Mucosa of descending colon (tissue), 3 donors: ENCODE results near the gene ENOX1. TPM values are rescaled to one million over a fixed set of nuclear protein-coding genes. Genes with fewer than 3 reads are reported as not detected.

ENCODE experiments used
- ATAC-seq: fragments of 200-7000 bp; cut with Tn5 transposase; one replicate; pipeline ENCODE4 v1.9.1; 2020; ENCODE audit warnings: mild to moderate bottlenecking, moderate library complexity
- DNase-seq, 3 donors: peaks; one replicate each; pipeline ENCODE4 v3.0.0-alpha.2; 2020
- H3K36me3 ChIP-seq: fragments of 200-600 bp; one replicate; pipeline ENCODE4 v1.8.0; 2021; ENCODE audit warnings: low read depth, mild to moderate bottlenecking
- H3K4me1 ChIP-seq: fragments of 200-600 bp; one replicate; pipeline ENCODE4 v1.8.0; 2021; ENCODE audit warnings: low read depth, mild to moderate bottlenecking
- H3K4me3 ChIP-seq: fragments of 200-600 bp; one replicate; pipeline ENCODE4 v1.8.0; 2021; ENCODE audit warnings: mild to moderate bottlenecking
- H3K9me3 ChIP-seq: fragments of 200-600 bp; one replicate; pipeline ENCODE4 v1.8.0; 2021; ENCODE audit warnings: mild to moderate bottlenecking
- intact Hi-C, 2 donors: fragments of 100-400 bp; cut with DNase I in 1 of 2; cut with micrococcal nuclease in 1 of 2; formaldehyde crosslinking; loops; one replicate each; pipeline versions ENCODE4 v1.11.0 to v1.11.1; 2022; cut with DNase I, micrococcal nuclease
- total RNA-seq, 3 donors: library from RNA; stranded (reverse); fragmentation: NEBNext Ultra II Directional in 2 of 3; extraction: Animal tissue kit (Norgen Biotek cat#: 25700) in 2 of 3; gene quantifications; one replicate each; pipeline versions ENCODE4 v1.2.1 to v1.2.4, GENCODE V29; 2021 to 2023
- TF ChIP-seq, protein P1 (sequence below): fragments of 200-600 bp; IDR thresholded peaks from one replicate; pipeline ENCODE4 v1.8.0; 2022; ENCODE audit warnings: antibody characterized with exemption, mild to moderate bottlenecking
- donor health status: DM: no; HTN: no; CAD: no; lungs with moderate emphysema.
- donor health status: DM: no; HTN: no; CAD: no.
- donor health status: DM: no; HTN: yes; CAD: no.

ENOX1 gene
- total RNA-seq, 3 donors from 2014 or later, result 0.35 to 9.8 (median 1.2) TPM

DNA sequence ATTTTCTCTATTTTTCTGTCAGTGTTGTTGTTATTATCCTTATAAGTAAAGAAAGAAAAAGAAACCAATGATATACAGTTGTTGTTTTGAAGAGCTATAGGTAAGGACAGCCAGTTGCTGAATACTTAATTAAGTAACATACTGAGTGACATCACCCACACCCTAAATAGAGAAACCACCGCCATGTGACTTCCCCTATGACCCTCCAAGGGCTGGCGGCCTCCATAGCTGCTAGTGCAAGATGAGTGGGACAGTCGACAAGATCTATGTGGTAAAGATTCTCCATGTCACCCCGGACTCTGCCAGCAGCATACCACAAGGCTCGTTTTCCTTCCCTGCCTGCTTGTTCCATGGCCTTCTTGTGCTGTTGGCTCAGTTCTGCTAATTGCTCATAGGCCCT is 542.3 kb downstream of the ENOX1 start:
- ATAC-seq (no peak), DNase-seq (no peak)
- TF ChIP-seq, protein P1, sequence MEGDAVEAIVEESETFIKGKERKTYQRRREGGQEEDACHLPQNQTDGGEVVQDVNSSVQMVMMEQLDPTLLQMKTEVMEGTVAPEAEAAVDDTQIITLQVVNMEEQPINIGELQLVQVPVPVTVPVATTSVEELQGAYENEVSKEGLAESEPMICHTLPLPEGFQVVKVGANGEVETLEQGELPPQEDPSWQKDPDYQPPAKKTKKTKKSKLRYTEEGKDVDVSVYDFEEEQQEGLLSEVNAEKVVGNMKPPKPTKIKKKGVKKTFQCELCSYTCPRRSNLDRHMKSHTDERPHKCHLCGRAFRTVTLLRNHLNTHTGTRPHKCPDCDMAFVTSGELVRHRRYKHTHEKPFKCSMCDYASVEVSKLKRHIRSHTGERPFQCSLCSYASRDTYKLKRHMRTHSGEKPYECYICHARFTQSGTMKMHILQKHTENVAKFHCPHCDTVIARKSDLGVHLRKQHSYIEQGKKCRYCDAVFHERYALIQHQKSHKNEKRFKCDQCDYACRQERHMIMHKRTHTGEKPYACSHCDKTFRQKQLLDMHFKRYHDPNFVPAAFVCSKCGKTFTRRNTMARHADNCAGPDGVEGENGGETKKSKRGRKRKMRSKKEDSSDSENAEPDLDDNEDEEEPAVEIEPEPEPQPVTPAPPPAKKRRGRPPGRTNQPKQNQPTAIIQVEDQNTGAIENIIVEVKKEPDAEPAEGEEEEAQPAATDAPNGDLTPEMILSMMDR, result no peak
- intact Hi-C loops, result no loop called here
- Histone ChIP-seq H3K4me3 (no peak overlapping the region), H3K36me3 (no peaks in the 10 kb centered on the region), H3K9me3 (no peaks in the 10 kb centered on the region), H3K4me1 (no peaks in the 10 kb centered on the region)

DNA sequence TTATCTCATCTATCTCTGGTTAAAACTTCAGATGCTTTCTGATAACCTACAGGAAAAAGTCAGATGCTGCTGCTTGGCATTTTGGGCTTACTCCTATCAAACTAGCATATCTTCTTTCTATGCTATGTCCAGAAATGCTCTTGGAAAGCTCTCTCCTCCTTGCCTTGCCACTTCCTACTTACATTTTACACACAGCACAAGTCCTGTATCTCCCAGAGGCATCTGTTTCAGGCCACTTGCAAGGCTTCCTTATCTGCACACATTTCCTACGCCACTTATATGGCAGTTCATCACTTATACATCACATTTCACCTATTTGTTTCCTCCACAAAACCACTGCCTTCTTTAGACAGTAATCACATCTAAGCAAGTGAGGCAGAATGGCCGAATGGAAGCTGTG is 543.1 kb downstream of the ENOX1 start:
- H3K4me1 ChIP-seq, result no peaks in the 10 kb centered on the region
- TF ChIP-seq, protein P1, result no peak
- intact Hi-C loops, result no loop called here

DNA sequence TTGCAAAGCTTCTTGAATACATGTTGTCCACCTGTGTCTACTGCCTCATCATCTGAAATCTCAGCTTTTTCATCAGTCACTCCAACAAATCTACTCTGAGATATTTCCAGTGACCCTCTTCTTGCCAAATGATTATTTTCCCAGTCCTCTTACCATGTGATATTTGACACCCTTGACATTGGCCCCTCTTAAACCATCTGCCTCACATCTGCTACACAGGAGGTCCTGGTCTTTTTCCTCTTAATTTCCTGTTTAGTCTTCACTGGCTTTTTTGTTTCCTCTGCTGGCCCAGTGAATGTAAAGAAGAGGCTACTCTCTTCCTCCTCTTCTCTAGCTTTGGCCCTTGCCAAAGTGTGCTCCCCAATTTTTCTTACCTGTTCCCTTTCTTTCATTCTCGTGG is 544.7 kb downstream of the ENOX1 start:
- no peaks in the 10 kb centered on the region for H3K4me1 ChIP-seq
- intact Hi-C loops, result no loop called here
- no peaks in the 10 kb centered on the region for H3K36me3 ChIP-seq
- TF ChIP-seq, protein P1, result no peak
- no peaks in the 10 kb centered on the region for H3K9me3 ChIP-seq
- DNase-seq, result no peak
- ATAC-seq, result no peak
- H3K4me3 ChIP-seq, result no peak overlapping the region

More for the DNA sequence above, 543.1 kb downstream of the ENOX1 start:
- no peaks in the 10 kb centered on the region for H3K9me3 ChIP-seq
- ATAC-seq, result no peak
- no peak overlapping the region for H3K4me3 ChIP-seq
- no peaks in the 10 kb centered on the region for H3K36me3 ChIP-seq
- no peak for DNase-seq

DNA sequence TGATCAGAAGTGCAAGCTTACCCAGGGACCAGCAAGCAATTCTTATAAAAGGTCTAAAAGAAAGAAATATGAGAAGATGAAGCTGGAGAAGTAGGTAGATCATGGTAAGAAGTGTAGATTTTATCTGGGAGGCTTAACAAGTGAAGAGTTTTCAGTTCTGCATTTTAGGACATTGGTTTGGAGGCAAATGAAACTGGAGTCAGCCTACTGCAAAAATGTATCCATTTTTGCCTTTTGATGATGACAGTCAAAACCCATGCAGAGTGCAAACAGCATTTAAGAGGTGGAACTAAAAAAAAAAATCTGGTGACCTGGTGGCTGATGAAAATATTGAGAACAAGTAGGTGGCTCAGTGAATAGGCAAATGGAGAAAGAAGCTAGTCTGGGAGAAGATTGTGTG is 546.5 kb downstream of the ENOX1 start:
- H3K9me3 ChIP-seq, result no peaks in the 10 kb centered on the region
- TF ChIP-seq, protein P1, result no peak
- ATAC-seq, result no peak

DNA sequence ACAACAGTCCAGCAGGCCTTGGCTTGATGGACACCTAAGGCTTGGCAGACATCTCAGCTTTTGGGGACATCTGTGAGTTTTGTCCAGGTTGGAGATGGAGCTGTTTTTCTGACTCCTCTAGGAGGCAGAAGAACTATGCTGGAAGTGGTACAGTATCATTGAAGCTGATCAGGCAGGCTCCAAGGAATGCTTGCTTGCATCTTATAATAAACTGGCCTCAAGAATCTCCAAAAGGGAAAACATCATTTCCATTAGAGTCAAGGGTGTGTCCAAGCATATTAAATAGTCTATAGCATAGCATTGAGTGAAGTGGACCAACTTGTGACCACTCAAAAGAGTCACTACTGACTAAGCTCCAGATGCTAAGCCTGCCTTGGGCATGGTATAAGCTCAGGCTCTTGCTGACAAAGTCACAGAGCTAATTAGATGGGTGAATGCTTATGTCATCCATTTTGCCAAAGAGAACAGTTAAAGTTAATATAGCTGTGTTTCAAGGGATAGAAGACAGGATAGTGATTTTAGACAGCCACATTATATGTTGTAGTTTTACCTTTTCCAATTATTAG is 547.4 kb downstream of the ENOX1 start:
- TF ChIP-seq, protein P1, result no peak
- Histone ChIP-seq H3K4me1 (no peaks in the 10 kb centered on the region), H3K36me3 (no peaks in the 10 kb centered on the region), H3K4me3 (no peak overlapping the region), H3K9me3 (no peaks in the 10 kb centered on the region)
- DNase-seq, result no peak
- no peak for ATAC-seq
- intact Hi-C loops, result no loop called here

More for the DNA sequence above, 546.5 kb downstream of the ENOX1 start:
- intact Hi-C loops, result no loop called here
- no peak for DNase-seq
- Histone ChIP-seq H3K4me1 (no peaks in the 10 kb centered on the region), H3K36me3 (no peaks in the 10 kb centered on the region), H3K4me3 (no peak overlapping the region)
